OCI-LY3 (cell line): Measurements from ENCODE around the gene LARGE2.

ENCODE experiments used
- CTCF ChIP-seq: fragments of 200-600, 300-600 bp; sonication (generic); IDR thresholded peaks from 2 replicates; pipeline ENCODE4 v1.5.1; 2014; ENCODE audit warnings: antibody characterized with exemption, low read length, low read depth
- EZH2phosphoT487 ChIP-seq: fragments of 200-600 bp; shearing (Covaris generic); IDR thresholded peaks from 2 replicates; pipeline ENCODE4 v1.6.1; 2018; ENCODE audit warnings: antibody characterized with exemption, mixed run types, low read depth

GRCh38 chr11:45889555-45889954 is 32.9 kb upstream of the LARGE2 start:
- TF ChIP-seq CTCF, result no peak
- no peak for TF ChIP-seq EZH2phosphoT487
